Spleen (tissue), 11 donors: ENCODE data around the gene CIDEC. TPM values are rescaled to one million over a fixed set of nuclear protein-coding genes. Genes with fewer than 3 reads are reported as not detected.

ENCODE experiments used
- DNase-seq: peaks from one replicate; pipeline ENCODE4 v3.0.0-alpha.2; 2020
- H3K27ac ChIP-seq, 8 donors: fragments of 200-600 bp; sonication (generic) in 7 of 8; 1 replicate in 4 of 8; 2 replicates in 4 of 8; pipeline versions ENCODE4 v1.5.0 to v1.8.0; 2016 to 2021; ENCODE audit warnings: inconsistent platforms in 4 of 8, mild to moderate bottlenecking in 4 of 8, moderate library complexity in 1 of 8
- H3K27me3 ChIP-seq, 7 donors: fragments of 200-600 bp; sonication (generic) in 6 of 7; replicated peaks in 1 of 7; 1 replicate in 4 of 7; 2 replicates in 3 of 7; pipeline versions ENCODE4 v1.5.0 to v1.8.0; 2016 to 2021; ENCODE audit warnings: inconsistent platforms in 3 of 7, mild to moderate bottlenecking in 1 of 7
- H3K36me3 ChIP-seq, 6 donors: fragments of 200-600 bp; sonication (generic) in 5 of 6; 1 replicate in 4 of 6; 2 replicates in 2 of 6; pipeline versions ENCODE4 v1.5.0 to v1.8.0; 2016 to 2021; ENCODE audit warnings: inconsistent platforms in 2 of 6
- H3K4me1 ChIP-seq, 6 donors: fragments of 200-600 bp; sonication (generic) in 5 of 6; 1 replicate in 3 of 6; 2 replicates in 3 of 6; pipeline versions ENCODE4 v1.5.0 to v1.8.0; 2016 to 2021; ENCODE audit warnings: inconsistent platforms in 3 of 6
- H3K4me3 ChIP-seq, 8 donors: fragments of 200-600 bp; sonication (generic) in 7 of 8; 1 replicate in 4 of 8; 2 replicates in 4 of 8; pipeline versions ENCODE4 v1.5.0 to v1.8.0; 2016 to 2021; ENCODE audit warnings: inconsistent platforms in 4 of 8, mild to moderate bottlenecking in 4 of 8, moderate library complexity in 2 of 8
- H3K9me3 ChIP-seq, 8 donors: fragments of 200-600 bp; sonication (generic) in 7 of 8; 1 replicate in 4 of 8; 2 replicates in 4 of 8; pipeline versions ENCODE4 v1.5.0 to v1.8.0; 2016 to 2021; ENCODE audit warnings: inconsistent platforms in 4 of 8
- POLR2A ChIP-seq, 3 donors: fragments of 450-650 bp; IDR thresholded peaks; one replicate each; pipeline ENCODE4 v1.5.1; 2017; ENCODE audit warnings: antibody characterized with exemption in 3 of 3, mild to moderate bottlenecking in 1 of 3
- POLR2AphosphoS5 ChIP-seq, 3 donors: sonication (generic); formaldehyde crosslinking; IDR thresholded peaks; one replicate each; pipeline ENCODE4 v1.5.1; 2017; ENCODE audit warnings: antibody characterized with exemption in 3 of 3
- WGBS, 5 donors: extraction: QIAGEN DNeasy Blood & Tissue Kit in 3 of 5; methylation state at CpG; one replicate each; pipeline versions ENCODE4 v1.1.5 to v1.1.7; 2013 to 2018; 5-methylcytosine and 5-hydroxymethylcytosine counted together
- intact Hi-C: fragments of 100-400 bp; cut with DNase I; formaldehyde crosslinking; loops from one replicate; pipeline ENCODE4 v1.15.0; 2023; ENCODE audit warnings: low total_unique reads
- polyA plus RNA-seq, 3 donors: library from polyadenylated mRNA; stranded (reverse); fragments of 200-250 nt; gene quantifications; one replicate each; pipeline ENCODE4 v1.2.1, GENCODE V29; 2013
- total RNA-seq, 7 donors: library from RNA; depleted of rRNA in 3 of 7; stranded (reverse); fragments of >200 nt in 3 of 7; fragmentation: NEBNext Ultra II Directional in 4 of 7; extraction: Animal tissue kit (Norgen Biotek cat#: 25700) in 4 of 7; gene quantifications; one replicate each; pipeline versions ENCODE4 v1.1.0 to v1.2.1, GENCODE V29; 2016 to 2021
- TF ChIP-seq, protein P1 (sequence below), 11 experiments: fragments of 200-600 bp in 7 of 11; fragments of 450-650 bp in 4 of 11; sonication (generic) in 4 of 11; IDR thresholded peaks in 8 of 11; conservative IDR thresholded peaks in 3 of 11; 1 replicate in 7 of 11; 2 replicates in 4 of 11; pipeline versions ENCODE4 v1.4.0 to v1.8.0; 2016 to 2021; ENCODE audit warnings: antibody characterized with exemption in 11 of 11, inconsistent platforms in 4 of 11, mild to moderate bottlenecking in 1 of 11
- donor health status: healthy with polysubstance abuse.
- donor health status: DM: no; HTN: no; CAD: no; lungs with moderate emphysema.
- donor health status: DM: no; HTN: no; CAD: no.
- donor health status: Bipolar disorder and iron deficiency.
- donor health status: healthy.
- donor health status: DM: no; HTN: no; CAD: no.
- donor health status: DM: yes; HTN: yes; CAD: no.

CIDEC gene
- total and polyA plus RNA-seq, 10 donors, result 0.13 to 0.24 TPM; not detected in 8

DNA sequence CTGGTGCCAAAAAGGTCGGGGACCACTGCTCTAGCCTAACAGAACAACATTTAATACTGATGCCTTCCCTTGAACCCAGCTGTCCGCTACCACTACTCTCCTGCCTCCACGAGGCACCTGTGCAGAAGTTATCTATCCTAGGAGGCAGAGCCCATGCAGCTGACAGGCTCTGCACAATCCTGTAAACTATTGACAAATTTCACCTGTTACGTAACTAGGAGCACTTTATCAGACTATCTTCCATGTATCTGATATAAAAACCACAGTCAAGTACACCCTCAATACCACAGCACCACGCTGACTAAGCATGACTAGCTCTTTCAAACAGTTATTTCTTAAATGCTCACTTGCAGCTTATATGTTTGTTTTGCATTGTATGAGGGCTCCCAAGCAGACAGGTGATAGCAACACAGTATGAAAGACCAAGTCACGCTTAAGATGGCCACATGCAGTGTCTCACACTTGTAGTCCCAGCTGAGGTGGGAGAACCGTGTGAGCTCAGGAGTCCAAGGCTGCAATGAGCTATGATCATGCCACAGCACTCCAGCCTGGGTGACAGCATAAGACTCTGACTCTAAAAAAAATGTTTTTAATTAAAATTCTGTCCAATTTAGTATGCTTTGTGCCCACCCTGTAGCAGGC is 32.4 kb upstream of the CIDEC start:
- Histone ChIP-seq H3K4me3 (no peak overlapping the region), H3K9me3 (no peaks in the 10 kb centered on the region), H3K27ac (no peak overlapping the region), H3K4me1 (peaks cover 10 to 46% (median 30%) of the 10 kb centered on the region in 6 donors), H3K36me3 (no peaks in the 10 kb centered on the region), H3K27me3 (peaks cover 0 to 22% (median 0%) of the 10 kb centered on the region in 7 donors)
- intact Hi-C loops, result no loop called here
- TF ChIP-seq POLR2AphosphoS5 (IDR thresholded peaks at IDR 0.05) (no peak), POLR2A (IDR thresholded peaks at IDR 0.05) (no peak)
- TF ChIP-seq, protein P1, sequence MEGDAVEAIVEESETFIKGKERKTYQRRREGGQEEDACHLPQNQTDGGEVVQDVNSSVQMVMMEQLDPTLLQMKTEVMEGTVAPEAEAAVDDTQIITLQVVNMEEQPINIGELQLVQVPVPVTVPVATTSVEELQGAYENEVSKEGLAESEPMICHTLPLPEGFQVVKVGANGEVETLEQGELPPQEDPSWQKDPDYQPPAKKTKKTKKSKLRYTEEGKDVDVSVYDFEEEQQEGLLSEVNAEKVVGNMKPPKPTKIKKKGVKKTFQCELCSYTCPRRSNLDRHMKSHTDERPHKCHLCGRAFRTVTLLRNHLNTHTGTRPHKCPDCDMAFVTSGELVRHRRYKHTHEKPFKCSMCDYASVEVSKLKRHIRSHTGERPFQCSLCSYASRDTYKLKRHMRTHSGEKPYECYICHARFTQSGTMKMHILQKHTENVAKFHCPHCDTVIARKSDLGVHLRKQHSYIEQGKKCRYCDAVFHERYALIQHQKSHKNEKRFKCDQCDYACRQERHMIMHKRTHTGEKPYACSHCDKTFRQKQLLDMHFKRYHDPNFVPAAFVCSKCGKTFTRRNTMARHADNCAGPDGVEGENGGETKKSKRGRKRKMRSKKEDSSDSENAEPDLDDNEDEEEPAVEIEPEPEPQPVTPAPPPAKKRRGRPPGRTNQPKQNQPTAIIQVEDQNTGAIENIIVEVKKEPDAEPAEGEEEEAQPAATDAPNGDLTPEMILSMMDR (IDR thresholded peaks at IDR 0.05 in 8 of 11, conservative IDR thresholded peaks at IDR 0.05 in 3 of 11), result no peak
- WGBS, 5 donors, result 42 to 67% (median 61%) methylated on average over 7 of the region's 7 CpGs
- no peak for DNase-seq

DNA sequence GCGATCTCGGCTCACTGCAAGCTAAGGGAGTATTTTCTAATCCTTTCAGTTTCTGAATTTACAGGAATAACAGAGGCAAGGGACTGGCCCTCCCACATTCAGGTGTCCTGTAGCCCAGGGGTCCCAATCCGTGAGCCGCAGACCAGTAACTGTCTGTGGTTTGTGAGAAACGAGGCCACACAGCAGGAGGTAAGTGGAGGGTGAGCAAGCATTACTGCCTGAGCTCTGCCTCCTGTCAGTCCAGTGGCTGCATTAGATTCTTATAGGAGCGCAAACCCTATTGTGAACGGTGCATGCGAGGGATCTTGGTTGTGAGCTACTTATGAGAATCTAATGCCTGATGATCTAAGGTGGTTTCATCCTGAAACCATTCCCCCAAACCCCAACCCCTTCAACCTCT is 31.8 kb upstream of the CIDEC start:
- DNase-seq, result peak; percentile 21
- 59 to 75% (median 67%) methylated on average over 8 of the region's 8 CpGs for WGBS, 5 donors
- H3K36me3 ChIP-seq, result no peaks in the 10 kb centered on the region
- intact Hi-C loops, result no loop called here
- peaks cover 0 to 22% (median 0%) of the 10 kb centered on the region in 7 donors for H3K27me3 ChIP-seq
- no peak overlapping the region for H3K27ac ChIP-seq
- no peak for TF ChIP-seq POLR2AphosphoS5 (IDR thresholded peaks at IDR 0.05)
- TF ChIP-seq POLR2A (IDR thresholded peaks at IDR 0.05), result no peak
- TF ChIP-seq, protein P1 (IDR thresholded peaks at IDR 0.05 in 8 of 11, conservative IDR thresholded peaks at IDR 0.05 in 3 of 11), result no peak
- no peak overlapping the region for H3K4me3 ChIP-seq
- no peaks in the 10 kb centered on the region for H3K9me3 ChIP-seq
- H3K4me1 ChIP-seq, result peaks cover 10 to 41% (median 25%) of the 10 kb centered on the region in 6 donors

DNA sequence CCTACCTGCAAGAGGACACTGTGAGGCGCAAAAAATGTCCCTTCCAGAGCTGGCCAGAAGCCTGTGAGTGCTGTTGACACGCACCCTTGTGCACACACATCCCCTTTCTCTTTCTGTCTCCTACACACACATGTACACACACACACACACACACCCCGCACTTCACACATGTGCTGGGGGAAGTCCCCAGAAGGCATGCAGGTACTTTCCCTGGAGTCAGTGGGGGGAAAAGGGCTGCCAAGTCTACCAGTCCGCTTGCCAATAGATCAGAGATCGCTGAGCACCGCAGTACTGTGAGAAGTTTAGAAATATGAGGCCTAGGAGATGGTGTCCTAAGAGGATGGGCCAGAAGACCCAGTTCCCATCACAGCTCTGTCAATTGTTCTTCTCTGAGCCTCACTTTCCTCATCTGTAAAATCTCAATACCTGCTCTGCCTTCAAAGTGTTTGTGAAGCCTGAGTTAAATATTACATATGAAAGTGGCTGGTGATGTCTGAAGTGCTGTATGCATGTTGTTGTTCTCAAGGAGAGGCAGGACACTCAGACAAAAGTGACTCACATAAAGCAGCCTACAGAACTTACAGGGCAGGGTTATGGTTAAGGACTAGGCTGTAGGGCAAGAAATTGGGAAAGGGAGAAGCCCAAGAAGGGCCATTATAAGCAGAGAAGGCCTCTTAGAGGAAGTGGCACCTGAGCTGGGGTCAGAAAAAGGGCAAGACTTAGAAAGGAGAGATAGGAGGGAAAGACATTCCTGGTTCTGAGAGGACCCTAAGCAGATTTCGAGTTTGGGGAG is 29.4 kb upstream of the CIDEC start:
- intact Hi-C loops, result no loop called here
- WGBS, 5 donors, result 77 to 84% (median 82%) methylated on average over 7 of the region's 7 CpGs
- DNase-seq, result no peak
- Histone ChIP-seq H3K4me3 (no peak overlapping the region), H3K36me3 (no peaks in the 10 kb centered on the region), H3K27ac (no peak overlapping the region), H3K27me3 (peaks cover 0 to 4% (median 0%) of the 10 kb centered on the region in 7 donors), H3K4me1 (peaks cover 0 to 16% (median 3%) of the 10 kb centered on the region in 6 donors), H3K9me3 (no peaks in the 10 kb centered on the region)
- TF ChIP-seq POLR2A (IDR thresholded peaks at IDR 0.05) (no peak), POLR2AphosphoS5 (IDR thresholded peaks at IDR 0.05) (no peak)
- TF ChIP-seq, protein P1 (IDR thresholded peaks at IDR 0.05 in 8 of 11, conservative IDR thresholded peaks at IDR 0.05 in 3 of 11), result no peak

DNA sequence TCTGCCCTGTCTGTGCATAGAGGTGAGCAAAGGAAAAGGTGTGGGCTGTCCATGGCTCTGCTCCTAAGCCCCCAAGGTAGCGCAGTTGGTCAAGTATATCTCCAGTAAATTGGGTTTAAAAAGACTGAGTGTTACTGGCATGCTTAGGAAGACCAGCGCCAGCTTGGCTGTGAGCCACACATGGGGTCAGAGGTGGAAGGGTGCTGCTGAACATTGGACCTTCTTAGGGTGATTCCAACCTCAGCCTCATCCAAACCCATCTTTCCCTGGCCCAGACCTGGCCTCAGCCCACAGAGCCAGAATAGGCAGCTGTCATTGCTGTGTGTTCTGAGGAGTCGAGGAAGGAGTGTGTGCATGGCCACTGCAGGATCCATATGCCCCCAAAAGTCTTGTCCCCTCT is 28.2 kb upstream of the CIDEC start:
- Histone ChIP-seq H3K9me3 (no peaks in the 10 kb centered on the region), H3K27me3 (no peaks in the 10 kb centered on the region), H3K4me3 (no peak overlapping the region), H3K27ac (no peak overlapping the region), H3K36me3 (no peaks in the 10 kb centered on the region), H3K4me1 (peaks cover 0 to 13% (median 3%) of the 10 kb centered on the region in 6 donors)
- TF ChIP-seq POLR2AphosphoS5 (IDR thresholded peaks at IDR 0.05), result no peak
- TF ChIP-seq POLR2A (IDR thresholded peaks at IDR 0.05), result no peak
- TF ChIP-seq, protein P1 (IDR thresholded peaks at IDR 0.05 in 8 of 11, conservative IDR thresholded peaks at IDR 0.05 in 3 of 11), result no peak
- peak; percentile 34 for DNase-seq
- intact Hi-C loops, result no loop called here
- WGBS, 5 donors, result 79 to 96% (median 87%) methylated on average over 3 of the region's 3 CpGs
